GM21526 (cell line): ENCODE data around the gene MYO7A.

Source experiments
- ATAC-seq: cut with Tn5 transposase; IDR thresholded peaks from one replicate; pipeline ENCODE4 v1.9.1; 2021; ENCODE audit warnings: moderate library complexity; ENCODE audit not compliant: unreplicated experiment, low FRiP score

The MYO7A gene

DNA sequence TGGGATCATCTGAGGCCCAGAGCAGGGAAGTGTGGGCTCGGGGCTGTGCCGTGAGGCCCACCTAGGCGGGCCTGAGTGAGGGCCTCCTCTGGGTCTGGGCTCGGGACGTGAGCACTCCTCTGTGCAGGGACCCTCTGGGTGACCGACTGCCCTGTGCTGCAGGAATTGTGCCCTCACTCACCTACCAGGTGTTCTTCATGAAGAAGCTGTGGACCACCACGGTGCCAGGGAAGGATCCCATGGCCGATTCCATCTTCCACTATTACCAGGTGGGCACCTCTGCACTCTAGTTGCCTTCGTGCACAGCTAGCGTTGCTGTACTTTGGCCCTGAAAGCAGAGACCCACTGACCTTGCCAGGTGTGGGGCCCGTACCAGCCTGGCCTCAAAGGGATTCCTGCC is 80.5 kb downstream of the MYO7A start:
- no peak for ATAC-seq

DNA sequence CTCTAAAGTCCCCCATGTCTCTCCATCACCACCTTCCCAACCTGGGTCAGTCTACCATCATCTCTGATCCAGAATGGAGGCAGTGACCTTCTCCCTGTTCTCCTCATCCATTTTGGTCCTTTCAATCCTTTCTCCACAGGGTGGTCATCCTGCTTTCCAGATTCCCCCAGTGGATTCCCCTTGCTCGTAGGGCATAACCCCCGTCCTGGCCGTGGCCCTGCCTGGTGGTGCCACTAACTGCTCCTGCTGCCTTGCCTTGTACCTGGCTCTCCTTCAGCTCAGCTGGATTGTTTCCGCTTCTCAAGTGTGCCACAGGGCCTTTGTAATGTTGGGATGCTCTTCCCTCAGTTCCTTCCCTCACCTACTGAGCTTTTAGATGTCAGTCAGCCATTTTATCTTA is 81.6 kb downstream of the MYO7A start:
- no peak for ATAC-seq

DNA sequence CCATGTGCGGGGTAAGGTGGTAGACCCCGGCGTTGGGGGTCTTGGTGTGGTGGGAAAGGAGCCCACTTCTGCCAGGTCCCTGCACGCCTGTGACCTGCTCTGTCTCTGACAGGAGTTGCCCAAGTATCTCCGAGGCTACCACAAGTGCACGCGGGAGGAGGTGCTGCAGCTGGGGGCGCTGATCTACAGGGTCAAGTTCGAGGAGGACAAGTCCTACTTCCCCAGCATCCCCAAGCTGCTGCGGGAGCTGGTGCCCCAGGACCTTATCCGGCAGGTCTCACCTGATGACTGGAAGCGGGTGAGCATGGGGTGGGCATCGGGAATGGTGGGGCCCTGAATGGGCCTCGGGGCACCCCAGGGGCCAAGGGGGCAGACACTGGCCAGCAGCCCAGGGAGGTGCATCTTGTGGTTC is 83.0 kb downstream of the MYO7A start:
- no peak for ATAC-seq

DNA sequence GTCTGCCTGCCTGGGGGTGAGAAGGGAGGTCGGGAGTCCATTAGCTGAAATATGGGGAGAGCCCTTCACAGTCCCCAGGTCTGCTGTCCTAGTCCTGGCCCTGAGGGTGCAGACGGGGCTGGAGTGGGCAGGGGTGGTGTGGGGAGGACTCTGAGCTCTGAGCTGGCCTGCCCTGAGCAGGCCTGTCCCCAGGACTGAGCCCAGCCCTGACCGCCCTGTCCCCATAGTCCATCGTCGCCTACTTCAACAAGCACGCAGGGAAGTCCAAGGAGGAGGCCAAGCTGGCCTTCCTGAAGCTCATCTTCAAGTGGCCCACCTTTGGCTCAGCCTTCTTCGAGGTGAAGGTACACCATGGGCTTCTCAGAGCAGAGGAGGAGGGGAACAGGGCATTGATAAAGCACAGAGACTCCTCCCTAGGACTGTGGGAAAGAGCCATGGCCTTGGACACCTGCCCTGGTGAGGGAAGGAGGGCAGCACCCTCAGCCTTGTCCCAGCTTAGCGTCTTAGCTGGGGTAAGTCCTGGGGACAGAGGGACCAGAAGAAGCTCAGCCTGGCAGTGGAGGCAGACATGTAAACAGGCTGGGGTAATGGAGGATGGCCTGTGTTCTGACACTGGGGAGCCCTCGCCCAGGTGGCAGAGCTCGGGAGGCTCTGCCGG is 83.7 kb downstream of the MYO7A start:
- ATAC-seq = no peak

DNA sequence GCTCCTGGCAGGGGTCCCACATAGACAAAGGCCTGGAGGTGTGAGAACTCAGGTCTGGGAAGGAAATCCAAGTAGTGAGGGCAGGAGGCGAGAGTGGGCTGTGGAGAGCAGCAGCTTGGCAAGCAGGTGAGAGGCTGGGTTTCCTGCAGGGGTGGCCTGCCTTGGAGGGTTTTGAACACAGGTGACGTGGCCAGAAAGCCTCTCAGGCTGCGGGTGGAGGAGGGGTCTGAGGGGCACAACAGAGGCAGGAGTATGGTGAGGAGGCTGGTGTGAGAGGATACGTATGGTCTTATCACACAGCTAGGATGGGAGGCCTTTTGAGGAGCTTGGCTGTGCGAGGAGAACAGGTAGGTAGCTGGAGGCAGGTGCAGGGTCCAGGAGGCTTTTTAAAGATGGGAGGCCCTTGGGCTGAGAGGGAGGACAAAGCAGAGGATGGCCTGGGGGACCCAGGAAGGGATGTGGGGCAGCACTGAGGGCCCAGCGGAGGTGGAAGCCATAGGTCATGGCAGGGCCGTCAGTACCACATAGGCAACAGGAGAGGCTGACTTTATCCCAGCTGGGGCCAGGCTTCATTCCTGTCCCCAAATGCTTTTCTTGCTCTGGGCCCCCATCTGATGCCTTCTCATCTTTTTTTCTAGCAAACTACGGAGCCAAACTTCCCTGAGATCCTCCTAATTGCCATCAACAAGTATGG is 84.4 kb downstream of the MYO7A start:
- ATAC-seq = no peak

DNA sequence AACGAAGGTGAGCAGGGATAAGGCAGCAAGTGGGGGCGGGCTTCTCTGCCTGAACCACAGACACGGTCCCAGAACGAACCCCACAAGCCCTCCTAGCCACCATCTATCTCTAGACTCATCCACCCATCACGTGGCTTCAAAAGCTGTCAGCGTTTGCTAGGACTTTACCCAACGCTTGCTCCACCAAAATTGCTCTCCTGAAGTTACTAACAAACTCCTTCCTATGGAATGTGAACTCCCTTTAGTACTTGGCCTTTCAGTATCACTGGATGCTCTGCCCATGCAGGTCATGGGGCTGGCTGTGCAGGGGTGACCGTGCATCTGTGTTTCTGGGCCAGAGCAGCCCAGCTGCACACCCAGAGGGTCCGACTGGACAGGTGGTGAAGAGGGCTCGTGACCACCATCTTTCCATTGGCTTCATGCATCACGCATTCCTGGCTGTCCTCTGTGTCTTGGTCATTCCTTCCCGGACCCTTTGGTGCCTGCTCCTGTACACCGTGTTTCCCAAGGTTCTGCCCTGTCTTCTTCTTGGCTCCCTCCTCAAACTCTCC is 85.1 kb downstream of the MYO7A start:
- ATAC-seq = no peak

DNA sequence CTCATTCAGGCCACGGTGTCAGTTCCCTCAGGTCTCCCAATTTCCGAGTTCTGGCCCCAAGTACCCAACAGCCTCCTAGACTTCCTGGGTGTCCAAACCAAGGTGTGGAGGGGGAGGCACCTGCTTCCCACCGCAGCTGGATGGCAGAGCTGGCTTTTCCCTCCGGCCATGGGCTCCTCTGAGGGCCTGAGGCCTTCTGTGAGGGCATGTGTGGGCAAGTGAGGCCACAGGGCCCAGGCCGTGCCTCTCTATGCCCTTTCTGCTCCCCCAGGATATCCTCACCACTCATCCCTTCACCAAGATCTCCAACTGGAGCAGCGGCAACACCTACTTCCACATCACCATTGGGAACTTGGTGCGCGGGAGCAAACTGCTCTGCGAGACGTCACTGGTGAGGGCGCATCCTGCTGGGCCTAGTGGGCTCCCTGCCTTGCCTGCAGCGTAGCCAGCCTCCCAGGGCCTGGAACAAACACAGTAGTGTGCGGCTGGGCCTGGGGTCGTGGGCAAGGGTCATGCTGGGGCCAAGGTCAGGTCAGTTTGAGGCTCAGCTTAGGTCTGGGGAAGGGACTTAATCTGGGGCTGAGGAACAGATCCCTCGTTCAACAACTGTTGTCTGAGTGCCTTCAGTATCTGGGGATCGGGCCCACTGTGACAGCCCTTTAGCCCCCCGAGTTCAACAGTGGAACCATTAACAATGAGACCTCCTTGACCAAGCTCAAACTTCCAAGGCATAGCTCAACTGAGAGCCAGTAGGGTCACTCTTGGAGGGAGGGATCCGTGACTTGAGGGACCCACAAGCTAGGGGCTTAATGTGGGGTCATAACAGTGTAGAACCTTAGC is 85.8 kb downstream of the MYO7A start:
- ATAC-seq = no peak

DNA sequence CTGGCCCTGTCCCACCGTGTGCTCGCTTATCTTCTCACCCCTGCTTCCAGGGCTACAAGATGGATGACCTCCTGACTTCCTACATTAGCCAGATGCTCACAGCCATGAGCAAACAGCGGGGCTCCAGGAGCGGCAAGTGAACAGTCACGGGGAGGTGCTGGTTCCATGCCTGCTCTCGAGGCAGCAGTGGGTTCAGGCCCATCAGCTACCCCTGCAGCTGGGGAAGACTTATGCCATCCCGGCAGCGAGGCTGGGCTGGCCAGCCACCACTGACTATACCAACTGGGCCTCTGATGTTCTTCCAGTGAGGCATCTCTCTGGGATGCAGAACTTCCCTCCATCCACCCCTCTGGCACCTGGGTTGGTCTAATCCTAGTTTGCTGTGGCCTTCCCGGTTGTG is 86.5 kb downstream of the MYO7A start:
- no peak for ATAC-seq

DNA sequence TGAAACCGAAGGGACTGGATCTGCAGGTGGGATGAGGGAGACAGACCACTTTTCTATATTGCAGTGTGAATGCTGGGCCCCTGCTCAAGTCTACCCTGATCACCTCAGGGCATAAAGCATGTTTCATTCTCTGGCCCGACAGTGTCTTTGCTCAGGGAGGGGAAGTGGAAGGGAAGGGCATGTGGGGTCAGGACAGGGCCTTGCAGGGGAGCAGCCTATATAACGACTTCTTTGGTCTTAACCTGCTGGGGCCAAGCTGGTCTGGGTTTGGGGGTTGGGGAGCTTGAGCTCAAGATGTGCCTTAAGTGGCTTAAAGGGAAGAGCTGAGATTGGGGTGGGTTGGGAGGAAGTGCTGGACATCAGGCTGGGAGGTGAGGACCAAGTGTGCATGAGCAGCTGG is 87.1 kb downstream of the MYO7A start:
- ATAC-seq = no peak

DNA sequence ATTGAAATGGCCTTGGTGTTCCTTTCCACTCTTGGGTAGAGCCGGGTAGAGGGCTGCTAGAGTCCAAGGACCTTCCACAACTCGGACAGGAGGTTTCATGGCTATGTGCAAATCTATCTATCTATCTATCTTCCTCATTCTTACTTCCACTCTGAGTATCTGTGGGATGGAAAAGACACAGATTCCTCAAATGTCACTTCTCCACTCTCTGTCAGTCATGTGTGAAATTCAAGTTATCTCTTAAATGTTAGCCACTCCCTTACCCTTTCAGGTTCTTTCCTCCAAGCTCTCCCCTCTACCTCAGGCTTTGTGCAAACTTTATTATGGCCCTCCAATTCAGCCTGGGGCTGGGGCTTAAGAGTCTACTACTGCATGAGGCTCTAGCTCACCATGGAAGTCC is 89.1 kb downstream of the MYO7A start:
- ATAC-seq = no peak

DNA sequence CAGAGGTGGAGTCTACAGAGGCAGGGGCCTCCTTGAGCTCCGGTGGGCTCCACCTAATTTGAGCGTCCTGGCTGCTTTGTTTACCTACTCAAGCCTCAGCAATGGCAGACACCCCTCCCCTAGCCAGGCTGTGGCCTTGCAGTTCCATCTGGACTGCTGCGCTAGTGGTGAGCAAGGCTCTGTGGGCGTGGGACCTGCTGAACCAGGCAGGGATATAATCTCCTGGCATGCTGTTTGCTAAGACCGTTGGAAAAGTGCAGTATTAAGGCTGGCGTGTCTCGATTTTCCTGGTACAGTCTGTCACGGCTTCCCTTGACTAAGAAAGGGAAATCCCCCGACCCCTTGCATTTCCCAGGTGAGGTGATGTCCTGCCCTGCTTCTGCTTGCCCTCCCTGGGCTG is 95.8 kb downstream of the MYO7A start:
- no peak for ATAC-seq

DNA sequence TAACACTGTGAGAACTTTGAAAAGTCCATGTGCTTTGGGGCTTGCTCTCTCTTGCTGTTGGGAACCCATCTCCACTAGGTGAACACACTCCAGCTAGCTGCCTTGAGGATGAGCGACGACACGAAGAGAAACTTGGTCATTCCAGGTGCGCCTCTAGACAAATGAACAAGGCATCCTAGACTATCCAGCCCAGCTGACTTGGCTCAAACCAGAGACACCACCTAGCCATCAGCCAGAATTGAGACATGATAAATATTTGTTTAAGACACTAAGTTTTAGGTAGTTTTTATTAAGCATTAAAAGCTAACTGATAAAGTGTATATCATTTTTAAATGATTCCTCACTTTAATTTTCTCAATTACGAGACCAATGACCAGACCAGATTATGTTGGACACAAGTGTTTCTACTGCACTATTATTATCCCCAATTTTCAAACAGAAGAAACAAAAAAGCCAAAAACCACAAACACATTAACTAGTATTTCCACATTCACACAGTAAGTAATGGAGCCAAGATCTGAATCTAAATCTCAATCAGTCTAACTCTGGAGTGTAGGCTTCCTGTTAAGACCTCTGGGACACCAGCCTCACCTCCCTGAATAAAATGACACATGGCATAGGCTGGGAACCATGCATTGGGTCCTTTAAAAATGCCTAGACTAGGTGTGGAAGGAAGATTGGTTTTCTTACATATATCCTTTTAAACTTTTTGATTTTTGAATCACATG is 103.0 kb downstream of the MYO7A start:
- ATAC-seq = no peak

DNA sequence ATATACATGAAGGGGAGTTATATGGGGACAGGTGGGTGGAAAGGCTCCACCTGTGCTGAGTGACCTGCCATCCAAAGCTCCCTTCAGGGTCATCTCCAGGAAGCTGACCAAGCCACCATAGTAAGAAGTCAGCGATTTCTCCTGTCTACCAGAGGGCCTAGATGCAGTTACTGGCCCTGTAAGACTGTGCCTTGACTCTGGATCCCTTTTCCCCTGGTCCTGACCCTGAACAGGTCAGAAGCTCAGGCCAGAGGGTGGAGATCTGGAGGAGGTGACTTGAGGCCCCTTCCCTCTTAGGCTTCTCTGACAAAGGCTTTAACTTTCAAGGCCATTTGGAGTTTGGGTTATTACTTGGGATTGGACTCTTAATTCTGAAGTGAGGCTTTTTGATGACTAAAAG is 103.8 kb downstream of the MYO7A start:
- no peak for ATAC-seq

DNA sequence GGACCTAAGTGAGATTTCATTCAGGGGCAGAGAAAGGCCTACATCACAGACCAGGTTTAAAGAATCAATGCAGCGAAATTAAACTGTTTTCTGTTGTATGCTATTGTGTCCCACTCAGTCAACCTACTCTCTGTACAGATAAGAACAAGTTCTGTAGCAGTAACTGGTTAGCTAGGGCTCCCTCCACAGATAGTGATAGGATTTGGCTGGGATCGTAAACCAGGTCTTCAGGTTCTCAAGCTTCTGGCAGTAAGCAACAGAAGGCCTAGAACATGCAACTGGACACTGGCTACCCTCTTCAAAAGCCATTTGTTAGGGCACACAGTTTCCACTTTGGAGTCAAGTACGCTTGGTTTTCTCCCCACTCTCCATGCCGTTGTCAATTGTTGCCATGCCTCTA is 104.2 kb downstream of the MYO7A start:
- no peak for ATAC-seq

DNA sequence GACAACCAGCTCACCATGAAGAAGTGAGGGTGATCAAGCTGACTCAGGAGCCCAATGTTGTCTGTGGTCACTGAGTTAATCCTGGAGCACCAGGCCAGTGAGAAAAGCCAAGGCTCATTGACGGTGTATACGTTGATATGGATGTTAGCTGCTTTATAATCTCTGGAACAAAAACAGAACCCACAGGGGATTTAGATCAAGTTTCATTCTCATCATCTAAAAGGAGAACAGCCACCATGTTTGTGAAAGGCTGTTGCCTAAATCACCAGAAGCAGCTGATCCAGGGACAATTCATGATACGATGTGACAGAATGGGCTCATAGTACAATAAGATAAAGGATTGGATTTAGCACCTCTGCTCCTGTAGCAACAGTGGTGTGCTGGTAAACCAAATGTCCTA is 105.0 kb downstream of the MYO7A start:
- ATAC-seq = no peak

DNA sequence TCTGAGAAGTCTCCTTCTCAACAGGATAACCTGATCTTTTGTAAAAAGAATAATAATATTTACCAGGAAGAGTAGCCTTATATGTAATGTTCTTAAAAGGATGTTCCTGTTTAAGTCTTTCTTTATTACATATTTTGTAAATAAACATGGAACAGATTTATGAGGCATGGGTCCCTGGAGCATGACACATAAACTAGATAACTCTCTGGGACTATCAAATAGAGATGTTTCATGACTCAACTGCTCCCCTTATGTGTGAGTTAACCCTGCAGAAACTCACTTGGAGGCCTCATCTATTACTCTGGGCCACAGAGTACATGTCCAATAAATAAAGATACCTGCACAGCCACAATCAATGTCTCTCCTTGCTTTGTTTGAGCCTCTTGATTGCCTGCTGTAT is 108.9 kb downstream of the MYO7A start:
- no peak for ATAC-seq

DNA sequence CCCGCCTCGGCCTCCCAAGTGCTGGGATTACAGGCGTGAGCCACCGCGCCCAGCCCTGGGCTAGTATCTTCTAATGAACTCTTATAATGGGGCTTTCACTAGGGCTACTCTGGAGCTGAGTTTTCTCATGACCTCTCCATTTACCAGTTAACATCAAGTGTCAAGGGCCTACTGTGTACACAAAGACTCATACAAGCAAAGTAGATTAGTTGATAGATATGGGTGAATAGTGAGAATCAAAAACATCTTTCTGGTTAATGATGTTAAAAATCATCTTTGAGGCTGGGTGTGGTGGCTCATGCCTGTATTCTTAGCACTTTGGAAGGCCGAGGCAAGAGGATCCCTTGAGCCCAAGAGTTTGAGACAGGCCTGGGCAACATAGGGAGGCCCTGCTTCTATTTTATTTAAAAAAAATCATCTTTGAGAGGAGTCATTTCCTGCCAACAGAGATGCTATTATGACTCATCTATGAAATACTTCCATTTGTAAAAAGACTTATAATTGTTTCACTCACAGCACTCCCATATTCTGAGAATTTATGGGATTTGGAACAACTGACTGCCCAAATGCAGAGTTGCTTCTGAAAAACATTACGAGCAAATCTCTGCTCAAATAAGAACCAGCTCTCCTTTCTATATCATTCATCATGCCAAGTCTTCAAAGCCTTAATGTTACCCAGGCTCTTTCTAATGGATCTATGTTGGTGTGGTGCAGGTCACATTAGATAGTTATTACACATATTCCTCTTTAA is 116.4 kb downstream of the MYO7A start:
- no peak for ATAC-seq

DNA sequence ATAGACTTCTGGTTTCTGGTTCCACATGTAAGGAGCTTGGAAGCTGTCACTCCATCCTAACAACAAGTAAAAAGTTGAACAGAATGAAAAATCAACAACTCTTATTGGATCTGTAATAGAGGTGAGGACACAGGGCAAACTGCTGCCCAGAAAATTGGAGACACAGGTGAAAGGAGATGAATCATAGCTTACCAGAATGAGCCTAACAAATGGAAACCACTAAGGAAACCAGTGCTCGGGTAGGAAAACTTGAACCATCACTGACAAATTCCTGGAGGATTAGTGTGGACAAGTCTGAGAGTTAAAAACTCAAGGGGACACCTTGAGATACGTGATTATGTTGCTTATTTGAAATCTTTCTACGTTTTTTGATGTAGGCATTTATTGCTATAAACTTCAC is 121.4 kb downstream of the MYO7A start:
- no peak for ATAC-seq

DNA sequence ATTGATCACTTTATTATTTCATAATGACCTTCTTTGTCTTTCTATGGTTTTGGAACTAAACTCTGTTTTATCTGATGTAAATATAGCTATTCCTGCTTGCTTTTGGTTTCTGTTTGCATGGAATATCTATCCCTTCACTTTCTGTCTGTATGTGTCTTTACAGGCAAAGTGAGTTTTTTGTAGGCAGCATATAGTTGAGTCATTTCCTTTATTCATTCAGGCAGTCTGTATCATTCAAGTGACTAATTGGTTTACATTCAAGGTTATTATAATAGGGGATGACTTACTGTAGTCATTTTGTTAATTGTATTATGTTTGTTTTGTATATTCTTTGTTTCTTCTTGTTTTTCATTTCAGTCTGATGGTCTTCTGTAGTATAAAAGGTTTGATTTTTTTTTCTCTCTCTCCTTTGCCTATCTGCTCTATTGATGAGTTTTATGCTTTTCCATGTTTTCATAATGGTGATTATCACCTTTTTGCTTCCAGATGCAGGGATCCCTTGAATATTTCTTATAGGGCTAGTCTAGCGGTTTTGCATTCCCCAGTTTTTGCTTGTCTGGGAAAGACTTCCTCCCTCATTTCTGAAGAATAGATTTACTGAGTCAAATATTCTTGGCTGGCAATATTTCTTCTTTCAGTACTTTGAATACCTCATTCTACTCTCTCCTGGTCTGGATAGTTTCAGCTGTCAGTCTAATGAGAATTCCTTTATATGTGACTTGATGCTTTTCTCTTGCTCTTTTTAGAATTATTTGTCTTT is 123.0 kb downstream of the MYO7A start:
- no peak for ATAC-seq
